ENCODE data around the gene NUDT22. TPM values are rescaled to one million over a fixed set of nuclear protein-coding genes. Genes with fewer than 3 reads are reported as not detected.
A peak's percentile ranks its signal among the peaks of the same experiment; 100 is the strongest.

Gene NUDT22
- total RNA-seq, 2 experiments from 2014 or later, result 66.0 to 69.2 TPM

DNA sequence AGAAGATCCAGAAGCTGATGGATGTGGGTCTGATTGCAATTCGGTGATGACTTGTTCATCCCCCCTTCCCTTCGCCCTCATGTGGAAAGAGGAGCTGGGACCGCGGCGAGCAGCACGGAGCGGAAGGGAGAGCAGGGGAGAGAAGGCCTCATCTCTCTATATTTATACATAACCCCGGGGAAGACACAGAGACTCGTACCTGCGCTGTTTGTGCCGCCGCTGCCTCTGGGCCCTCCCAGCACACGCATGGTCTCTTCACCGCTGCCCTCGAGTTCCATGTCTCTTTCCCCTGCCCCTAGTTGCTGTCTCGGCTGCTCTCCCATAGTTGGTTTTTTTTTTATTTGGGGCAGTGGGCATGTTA, 22.0 kb upstream of the NUDT22 start:
- Mint-ChIP-seq H3K27ac (peak overlapping the region; percentile 65), H3K4me3 (no peak overlapping the region), H3K27me3 (no peaks in the 10 kb centered on the region), H3K4me1 (ENCODE audit: low read depth) (peaks cover 40% of the 10 kb centered on the region), H3K36me3 (ENCODE audit: low read depth) (peaks cover 78% of the 10 kb centered on the region), H3K9me3 (no peaks in the 10 kb centered on the region)
- intact Hi-C loops (cut with micrococcal nuclease), result loop anchor here (5.0 kb wide), 1 partner anchor 98 kb away; the partner anchor contains the start of gene CATSPERZ
- DNase-seq (no peak), ATAC-seq (no peak)
- TF ChIP-seq, protein P1, sequence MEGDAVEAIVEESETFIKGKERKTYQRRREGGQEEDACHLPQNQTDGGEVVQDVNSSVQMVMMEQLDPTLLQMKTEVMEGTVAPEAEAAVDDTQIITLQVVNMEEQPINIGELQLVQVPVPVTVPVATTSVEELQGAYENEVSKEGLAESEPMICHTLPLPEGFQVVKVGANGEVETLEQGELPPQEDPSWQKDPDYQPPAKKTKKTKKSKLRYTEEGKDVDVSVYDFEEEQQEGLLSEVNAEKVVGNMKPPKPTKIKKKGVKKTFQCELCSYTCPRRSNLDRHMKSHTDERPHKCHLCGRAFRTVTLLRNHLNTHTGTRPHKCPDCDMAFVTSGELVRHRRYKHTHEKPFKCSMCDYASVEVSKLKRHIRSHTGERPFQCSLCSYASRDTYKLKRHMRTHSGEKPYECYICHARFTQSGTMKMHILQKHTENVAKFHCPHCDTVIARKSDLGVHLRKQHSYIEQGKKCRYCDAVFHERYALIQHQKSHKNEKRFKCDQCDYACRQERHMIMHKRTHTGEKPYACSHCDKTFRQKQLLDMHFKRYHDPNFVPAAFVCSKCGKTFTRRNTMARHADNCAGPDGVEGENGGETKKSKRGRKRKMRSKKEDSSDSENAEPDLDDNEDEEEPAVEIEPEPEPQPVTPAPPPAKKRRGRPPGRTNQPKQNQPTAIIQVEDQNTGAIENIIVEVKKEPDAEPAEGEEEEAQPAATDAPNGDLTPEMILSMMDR (IDR thresholded peaks at IDR 0.05), result no peak
- POLR2A ChIA-PET, result interaction anchor here (0.7 to 9.7 kb wide), 12 partner anchors 8 to 120 kb away, joined by 3 to 206 read pairs (median 4); partner anchors contain the start of genes ESRRA, FKBP2, NUDT22 and PLCB3
- CTCF ChIA-PET, result interaction anchor here (0.7 to 7.5 kb wide), 24 partner anchors 9 to 155 kb away, joined by 3 to 111 read pairs (median 7); partner anchors contain the start of genes BAD, CATSPERZ, FKBP2 and NUDT22

DNA sequence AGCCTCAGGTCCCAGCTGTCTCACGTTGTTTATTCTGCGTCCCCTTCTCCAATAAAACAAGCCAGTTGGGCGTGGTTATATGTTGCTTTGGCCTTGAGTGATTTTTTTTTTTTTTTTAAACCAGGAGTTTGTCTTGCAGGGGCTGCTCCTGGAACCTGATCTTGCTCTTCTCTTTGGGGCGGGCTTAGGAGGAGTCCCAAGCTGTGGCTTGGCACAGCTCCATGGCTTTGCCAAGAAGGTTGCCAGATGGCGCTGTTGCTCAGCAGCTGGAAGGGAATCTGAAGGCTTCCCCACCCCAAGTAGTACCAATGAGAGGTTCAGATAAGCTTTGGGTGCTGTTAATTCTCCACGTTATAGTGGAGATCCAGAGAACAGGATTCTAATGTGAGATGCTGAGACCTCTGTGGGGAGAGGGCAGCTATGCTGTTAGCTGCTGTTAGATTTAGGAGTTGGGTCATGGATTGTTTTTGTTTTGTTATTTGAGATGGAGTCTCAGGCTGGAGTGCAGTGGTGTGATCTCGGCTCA, 21.5 kb upstream of the NUDT22 start:
- Mint-ChIP-seq H3K4me3 (peak overlapping the region; percentile 53), H3K4me1 (ENCODE audit: low read depth) (peaks cover 44% of the 10 kb centered on the region), H3K9me3 (no peaks in the 10 kb centered on the region), H3K27ac (peak overlapping the region; percentile 65), H3K36me3 (ENCODE audit: low read depth) (peaks cover 79% of the 10 kb centered on the region), H3K27me3 (no peaks in the 10 kb centered on the region)
- DNase-seq, result peak; percentile 87
- TF ChIP-seq, protein P1 (IDR thresholded peaks at IDR 0.05), result peak; percentile 62
- intact Hi-C loops (cut with micrococcal nuclease), result loop anchor here (5.0 kb wide), 1 partner anchor 98 kb away; the partner anchor contains the start of gene CATSPERZ
- ChIA-PET POLR2A (interaction anchor here (0.7 to 9.7 kb wide), 15 partner anchors 7 to 119 kb away, joined by 3 to 206 read pairs (median 4); partner anchors contain the start of genes ESRRA, FKBP2, NUDT22 and PLCB3), CTCF (interaction anchor here (0.7 to 7.5 kb wide), 25 partner anchors 9 to 155 kb away, joined by 3 to 111 read pairs (median 7); partner anchors contain the start of genes BAD, CATSPERZ, FKBP2 and NUDT22)
- peak; percentile 10 for ATAC-seq

DNA sequence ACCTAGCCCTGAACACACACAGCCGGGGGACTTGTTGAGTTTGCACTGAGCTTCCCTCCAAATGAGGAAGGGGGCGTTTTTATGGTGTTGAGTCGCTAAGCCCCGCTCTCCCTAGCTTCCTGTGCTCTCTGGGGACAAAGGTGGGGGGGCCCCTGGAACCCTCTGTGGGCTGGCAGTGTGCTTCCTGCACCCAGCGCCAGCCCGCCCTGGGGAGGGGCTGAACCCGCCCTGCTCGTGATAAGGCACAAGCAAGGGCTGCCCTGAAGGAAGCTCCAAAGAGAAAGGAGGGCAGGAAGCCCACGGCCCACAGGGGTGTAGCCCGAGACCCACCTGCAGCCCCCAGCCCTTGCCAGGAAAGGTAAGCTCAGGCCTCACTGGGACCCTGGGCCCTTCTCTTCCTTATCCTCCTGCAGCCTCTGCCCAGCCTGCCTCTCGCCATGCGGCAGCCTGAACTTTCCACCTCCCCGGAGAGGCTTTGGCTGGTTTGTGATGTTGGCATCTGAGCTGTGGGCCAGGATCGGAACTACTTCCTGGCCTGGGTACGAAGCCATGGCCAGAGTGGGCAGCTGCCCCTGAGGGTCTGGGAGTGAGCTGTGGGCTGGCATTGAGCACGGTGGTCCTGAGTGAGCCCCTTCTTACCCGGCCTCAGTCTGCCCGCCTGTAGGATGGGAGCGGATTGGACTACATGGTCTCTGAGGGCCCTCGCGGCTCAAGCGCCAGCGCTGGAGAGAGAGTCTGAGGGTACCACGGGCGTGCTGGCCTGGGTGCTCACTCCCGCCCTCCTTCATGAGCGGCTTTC, 19.4 kb upstream of the NUDT22 start, which contains the start of gene FERMT3:
TSS of gene FERMT3 (plus strand) at position 265 of the 799 bp plus-strand sequence. CDS start 644 bp downstream, outside the sequence.
- TF ChIP-seq, protein P1 (IDR thresholded peaks at IDR 0.05), result no peak
- Mint-ChIP-seq H3K36me3 (ENCODE audit: low read depth) (peaks cover 73% of the 10 kb centered on the region), H3K4me3 (peak within 1 kb of the TSS; percentile 92), H3K9me3 (no peaks in the 10 kb centered on the region), H3K4me1 (ENCODE audit: low read depth) (peaks cover 48% of the 10 kb centered on the region), H3K27me3 (no peaks in the 10 kb centered on the region), H3K27ac (peak within 1 kb of the TSS; percentile 97)
- CTCF ChIA-PET, result interaction anchor here (0.9 to 7.5 kb wide), 14 partner anchors 9 to 148 kb away, joined by 3 to 111 read pairs (median 9); partner anchors contain the start of genes CATSPERZ, NUDT22, PLCB3 and PPP1R14B
- peak; percentile 90 for DNase-seq
- POLR2A ChIA-PET, result interaction anchor here (0.5 to 9.7 kb wide), 37 partner anchors 9 to 528 kb away, joined by 3 to 206 read pairs (median 4); partner anchors contain the start of genes CCDC88B, DNAJC4, ESRRA and MACROD1
- peak; percentile 62 for ATAC-seq
- intact Hi-C loops (cut with micrococcal nuclease), result no loop called here

DNA sequence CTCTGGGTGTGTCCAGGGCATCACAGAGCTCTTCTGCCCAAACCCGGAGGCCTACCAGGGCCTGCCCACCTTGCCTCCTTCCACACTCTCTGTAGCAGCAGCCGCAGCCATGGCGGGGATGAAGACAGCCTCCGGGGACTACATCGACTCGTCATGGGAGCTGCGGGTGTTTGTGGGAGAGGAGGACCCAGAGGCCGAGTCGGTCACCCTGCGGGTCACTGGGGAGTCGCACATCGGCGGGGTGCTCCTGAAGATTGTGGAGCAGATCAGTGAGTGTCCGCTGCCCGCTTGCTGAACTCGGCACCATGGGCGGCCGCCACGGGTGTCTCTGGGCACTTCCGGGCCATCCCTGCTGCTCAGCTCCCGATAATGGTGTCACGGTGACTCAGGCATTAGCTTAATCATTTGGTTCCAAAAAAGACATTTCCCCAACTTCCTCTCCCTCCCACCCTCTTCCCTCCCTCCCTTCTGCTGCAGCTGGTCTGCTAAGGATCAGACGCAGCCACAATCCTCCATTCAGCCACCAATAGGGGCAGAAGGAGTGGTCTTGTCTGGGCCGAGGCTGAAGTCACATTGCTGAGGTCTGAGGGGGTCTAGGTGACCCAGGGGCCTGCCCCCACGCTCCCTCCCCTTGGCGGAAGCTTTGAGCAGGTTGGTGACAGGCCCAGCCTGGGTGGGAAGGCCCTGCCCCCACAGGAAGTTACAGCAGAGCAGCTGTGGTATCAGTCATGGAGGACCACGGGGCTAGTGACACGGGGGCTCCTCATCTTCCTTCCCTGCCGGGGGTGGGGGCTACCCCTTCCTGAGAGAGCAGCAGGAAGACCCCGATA, 18.6 kb upstream of the NUDT22 start:
- no peaks in the 10 kb centered on the region for H3K9me3 Mint-ChIP-seq
- ChIA-PET CTCF (interaction anchor here (1.1 to 7.5 kb wide), 10 partner anchors 10 to 148 kb away, joined by 3 to 111 read pairs (median 34); partner anchors contain the start of genes CATSPERZ, NUDT22, PLCB3 and PPP1R14B), POLR2A (interaction anchor here (0.6 to 9.7 kb wide), 30 partner anchors 10 to 527 kb away, joined by 3 to 206 read pairs (median 5); partner anchors contain the start of genes CCDC88B, DNAJC4, ESRRA and MACROD1)
- intact Hi-C loops (cut with micrococcal nuclease), result no loop called here
- peak; percentile 83 for ATAC-seq
- peak overlapping the region; percentile 92 for H3K4me3 Mint-ChIP-seq
- H3K27ac Mint-ChIP-seq, result peak overlapping the region; percentile 97
- H3K27me3 Mint-ChIP-seq, result no peaks in the 10 kb centered on the region
- peaks cover 52% of the 10 kb centered on the region for H3K4me1 Mint-ChIP-seq (ENCODE audit: low read depth)
- TF ChIP-seq, protein P1 (IDR thresholded peaks at IDR 0.05), result no peak
- peak; percentile 96 for DNase-seq
- H3K36me3 Mint-ChIP-seq (ENCODE audit: low read depth), result peaks cover 75% of the 10 kb centered on the region
